ENCODE data around the gene CFAP206. TPM values are rescaled to one million over a fixed set of nuclear protein-coding genes. Genes with fewer than 3 reads are reported as not detected.

Gene CFAP206
- total RNA-seq, 1 donor, result 0.36 TPM

DNA sequence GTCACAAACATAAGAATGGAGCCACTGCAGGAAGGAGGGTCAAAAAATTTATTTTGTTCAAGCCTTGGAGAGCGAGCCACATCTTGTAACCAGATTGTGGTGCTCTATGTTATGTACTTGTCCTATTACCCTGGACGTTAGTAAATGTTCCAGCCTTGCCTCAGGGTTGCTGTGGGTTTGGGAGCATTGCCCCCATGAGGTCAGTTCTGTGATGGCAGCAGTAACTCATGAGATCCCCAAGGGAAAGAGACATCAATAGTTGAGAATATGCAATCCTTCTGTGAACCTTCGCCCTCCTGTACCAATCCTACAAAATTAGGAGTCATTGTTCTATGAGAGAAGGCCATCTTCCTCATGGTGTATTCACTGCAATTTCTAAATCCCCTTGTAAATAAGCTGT, 16.4 kb upstream of the CFAP206 start:
- Histone ChIP-seq H2AFZ (ENCODE audit: low read length) (no peak overlapping the region), H3K36me3 (ENCODE audit: insufficient read depth, low read length) (no peaks in the 10 kb centered on the region), H3K9me3 (ENCODE audit: low read depth, low read length) (no peaks in the 10 kb centered on the region), H3K4me2 (ENCODE audit: insufficient read depth, low read length) (no peak overlapping the region), H3K27me3 (ENCODE audit: insufficient read depth, low read length) (no peaks in the 10 kb centered on the region), H3K4me1 (ENCODE audit: insufficient read depth, low read length) (no peaks in the 10 kb centered on the region), H3K79me2 (ENCODE audit: insufficient read depth, low read length) (no peaks in the 10 kb centered on the region), H3K27ac (ENCODE audit: low read depth, low read length) (no peak overlapping the region), H4K20me1 (ENCODE audit: insufficient read depth, low read length) (no peaks in the 10 kb centered on the region), H3K4me3 (ENCODE audit: insufficient read depth, low read length) (no peak overlapping the region)
- TF ChIP-seq, protein P1, sequence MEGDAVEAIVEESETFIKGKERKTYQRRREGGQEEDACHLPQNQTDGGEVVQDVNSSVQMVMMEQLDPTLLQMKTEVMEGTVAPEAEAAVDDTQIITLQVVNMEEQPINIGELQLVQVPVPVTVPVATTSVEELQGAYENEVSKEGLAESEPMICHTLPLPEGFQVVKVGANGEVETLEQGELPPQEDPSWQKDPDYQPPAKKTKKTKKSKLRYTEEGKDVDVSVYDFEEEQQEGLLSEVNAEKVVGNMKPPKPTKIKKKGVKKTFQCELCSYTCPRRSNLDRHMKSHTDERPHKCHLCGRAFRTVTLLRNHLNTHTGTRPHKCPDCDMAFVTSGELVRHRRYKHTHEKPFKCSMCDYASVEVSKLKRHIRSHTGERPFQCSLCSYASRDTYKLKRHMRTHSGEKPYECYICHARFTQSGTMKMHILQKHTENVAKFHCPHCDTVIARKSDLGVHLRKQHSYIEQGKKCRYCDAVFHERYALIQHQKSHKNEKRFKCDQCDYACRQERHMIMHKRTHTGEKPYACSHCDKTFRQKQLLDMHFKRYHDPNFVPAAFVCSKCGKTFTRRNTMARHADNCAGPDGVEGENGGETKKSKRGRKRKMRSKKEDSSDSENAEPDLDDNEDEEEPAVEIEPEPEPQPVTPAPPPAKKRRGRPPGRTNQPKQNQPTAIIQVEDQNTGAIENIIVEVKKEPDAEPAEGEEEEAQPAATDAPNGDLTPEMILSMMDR (IDR thresholded peaks at IDR 0.05; ENCODE audit: extremely low read depth, low read depth, low read length), result peak; percentile 45
- DNase-seq (ENCODE audit: insufficient read length, low spot score, missing footprints), result no peak

DNA sequence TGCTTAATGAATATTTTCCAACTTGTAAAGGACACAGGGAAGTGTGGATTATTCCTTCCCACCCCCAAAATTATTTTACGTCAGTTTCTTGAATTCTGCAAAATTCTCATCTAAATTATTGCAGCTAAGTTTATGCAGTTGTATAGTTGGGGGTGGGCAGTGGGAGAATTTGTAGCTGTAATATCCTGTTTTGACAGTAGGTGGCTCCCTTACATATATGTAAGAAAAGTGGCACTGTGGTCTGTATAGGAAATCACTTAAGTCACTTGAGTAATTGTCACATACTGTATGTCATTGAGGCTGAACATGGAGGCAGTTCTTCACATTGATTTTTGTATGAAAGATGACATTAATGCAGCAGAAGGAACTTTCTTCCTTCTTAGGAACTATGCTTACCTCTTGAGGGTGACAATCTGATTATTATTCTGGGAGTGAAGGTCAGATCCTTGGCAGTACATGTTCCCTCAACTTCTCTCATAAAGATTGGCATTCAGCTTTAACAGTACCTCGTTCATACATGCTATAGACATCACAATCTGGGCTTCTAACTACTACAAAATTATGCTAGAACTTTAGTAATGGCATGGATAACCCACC, 14.6 kb upstream of the CFAP206 start:
- no peaks in the 10 kb centered on the region for H3K4me1 ChIP-seq (ENCODE audit: insufficient read depth, low read length)
- no peak overlapping the region for H3K4me2 ChIP-seq (ENCODE audit: insufficient read depth, low read length)
- no peak for DNase-seq (ENCODE audit: insufficient read length, low spot score, missing footprints)
- no peaks in the 10 kb centered on the region for H3K9me3 ChIP-seq (ENCODE audit: low read depth, low read length)
- H4K20me1 ChIP-seq (ENCODE audit: insufficient read depth, low read length), result no peaks in the 10 kb centered on the region
- no peaks in the 10 kb centered on the region for H3K36me3 ChIP-seq (ENCODE audit: insufficient read depth, low read length)
- TF ChIP-seq, protein P1 (IDR thresholded peaks at IDR 0.05; ENCODE audit: extremely low read depth, low read depth, low read length), result peak; percentile 66
- no peak overlapping the region for H2AFZ ChIP-seq (ENCODE audit: low read length)
- no peaks in the 10 kb centered on the region for H3K27me3 ChIP-seq (ENCODE audit: insufficient read depth, low read length)
- no peaks in the 10 kb centered on the region for H3K79me2 ChIP-seq (ENCODE audit: insufficient read depth, low read length)
- H3K4me3 ChIP-seq (ENCODE audit: insufficient read depth, low read length), result no peak overlapping the region
- no peak overlapping the region for H3K27ac ChIP-seq (ENCODE audit: low read depth, low read length)

DNA sequence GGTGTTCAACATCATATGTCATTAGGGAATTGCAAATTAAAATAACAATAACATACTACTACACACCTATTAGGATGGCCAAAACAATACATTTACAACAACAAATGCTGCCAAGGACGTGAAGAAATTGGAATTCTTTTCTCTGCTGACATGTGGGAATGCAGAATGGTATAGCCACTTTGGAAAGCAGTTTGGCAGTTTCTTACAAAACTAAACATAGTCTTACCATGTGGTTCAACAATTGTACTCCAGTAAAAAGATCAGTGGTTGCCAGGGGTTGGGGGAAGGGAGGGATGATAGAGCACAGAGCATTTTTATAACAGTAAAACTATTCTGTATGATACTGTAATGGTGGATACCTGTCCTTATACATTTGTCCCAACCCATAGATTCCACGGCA, 12.3 kb upstream of the CFAP206 start:
- Histone ChIP-seq H2AFZ (ENCODE audit: low read length) (no peak overlapping the region), H3K4me2 (ENCODE audit: insufficient read depth, low read length) (no peak overlapping the region), H3K27me3 (ENCODE audit: insufficient read depth, low read length) (no peaks in the 10 kb centered on the region), H3K4me3 (ENCODE audit: insufficient read depth, low read length) (no peak overlapping the region), H3K79me2 (ENCODE audit: insufficient read depth, low read length) (no peaks in the 10 kb centered on the region), H3K27ac (ENCODE audit: low read depth, low read length) (no peak overlapping the region), H4K20me1 (ENCODE audit: insufficient read depth, low read length) (no peaks in the 10 kb centered on the region), H3K9me3 (ENCODE audit: low read depth, low read length) (no peaks in the 10 kb centered on the region), H3K4me1 (ENCODE audit: insufficient read depth, low read length) (no peaks in the 10 kb centered on the region), H3K36me3 (ENCODE audit: insufficient read depth, low read length) (no peaks in the 10 kb centered on the region)
- no peak for DNase-seq (ENCODE audit: insufficient read length, low spot score, missing footprints)
- TF ChIP-seq, protein P1 (IDR thresholded peaks at IDR 0.05; ENCODE audit: extremely low read depth, low read depth, low read length), result no peak

GRCh38 chr6:87396595-87397392, 11.0 kb upstream of the CFAP206 start:
- TF ChIP-seq, protein P1 (IDR thresholded peaks at IDR 0.05; ENCODE audit: extremely low read depth, low read depth, low read length), result no peak
- Histone ChIP-seq H3K27ac (ENCODE audit: low read depth, low read length) (no peak overlapping the region), H4K20me1 (ENCODE audit: insufficient read depth, low read length) (no peaks in the 10 kb centered on the region), H3K4me1 (ENCODE audit: insufficient read depth, low read length) (no peaks in the 10 kb centered on the region), H3K36me3 (ENCODE audit: insufficient read depth, low read length) (no peaks in the 10 kb centered on the region), H3K9me3 (ENCODE audit: low read depth, low read length) (no peaks in the 10 kb centered on the region), H3K27me3 (ENCODE audit: insufficient read depth, low read length) (no peaks in the 10 kb centered on the region), H2AFZ (ENCODE audit: low read length) (no peak overlapping the region), H3K4me2 (ENCODE audit: insufficient read depth, low read length) (no peak overlapping the region), H3K4me3 (ENCODE audit: insufficient read depth, low read length) (no peak overlapping the region), H3K79me2 (ENCODE audit: insufficient read depth, low read length) (no peaks in the 10 kb centered on the region)
- no peak for DNase-seq (ENCODE audit: insufficient read length, low spot score, missing footprints)

Data from osteoblast (primary cell).